Measurements from ENCODE around the gene SLC16A5. TPM values are rescaled to one million over a fixed set of nuclear protein-coding genes. Genes with fewer than 3 reads are reported as not detected.

The SLC16A5 gene
- total RNA-seq, 4 donors from 2014 or later: 4.6 to 27.9 (median 7.7) TPM

GRCh38 chr17:75138519-75138918 lies 50.8 kb downstream of the SLC16A5 start:
- TF ChIP-seq EP300 (IDR thresholded peaks at IDR 0.05): no peak
- no peak for TF ChIP-seq POLR2A (IDR thresholded peaks at IDR 0.05)
- no peak for TF ChIP-seq CTCF (IDR thresholded peaks at IDR 0.05)
- Histone ChIP-seq H3K27me3 (no peaks in the 10 kb centered on the region), H3K27ac (no peak overlapping the region), H3K4me3 (no peak overlapping the region), H3K9me3 (no peaks in the 10 kb centered on the region), H3K36me3 (peaks cover 0 to 30% (median 0%) of the 10 kb centered on the region in 3 donors), H3K4me1 (no peaks in the 10 kb centered on the region)
- no peak for DNase-seq (ENCODE audit: low spot score in 2 of 2)
- 90 to 96% methylated on average over 5 of the region's 5 CpGs for WGBS, 2 donors

DNA sequence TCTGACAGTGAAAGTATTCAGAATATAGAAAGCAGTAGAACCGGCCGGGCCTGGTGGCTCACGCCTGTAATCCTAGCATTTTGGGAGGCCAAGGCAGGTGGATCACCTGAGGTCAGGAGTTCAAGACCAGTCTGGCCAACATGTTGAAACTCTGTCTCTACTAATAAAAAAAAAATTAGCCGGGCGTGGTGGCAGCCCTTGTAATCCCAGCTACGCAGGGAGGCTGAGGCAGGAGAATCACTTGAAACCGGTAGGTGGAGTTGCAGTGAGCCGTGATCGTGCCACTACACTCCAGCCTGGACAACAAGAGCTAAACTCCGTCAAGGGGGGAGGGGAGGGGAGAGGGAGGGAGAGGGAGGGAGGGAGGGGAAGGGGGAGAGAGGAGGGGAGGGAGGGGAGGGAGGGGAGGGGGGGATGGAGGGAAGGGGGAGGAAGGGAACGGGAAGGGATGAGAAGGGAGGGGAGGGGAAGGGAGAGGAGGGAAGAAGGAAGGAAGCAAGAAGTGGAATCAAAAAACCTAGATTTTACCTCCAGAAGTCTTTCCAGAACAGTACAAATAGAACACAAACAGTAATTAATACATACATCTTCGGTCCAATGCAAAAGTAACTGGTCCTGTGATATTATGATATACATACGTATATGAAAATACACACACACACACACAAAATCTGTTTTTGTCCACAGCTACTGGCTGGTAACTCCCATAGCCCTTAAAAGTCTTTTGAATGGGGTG lies 54.6 kb downstream of the SLC16A5 start:
- Histone ChIP-seq H3K27me3 (no peaks in the 10 kb centered on the region), H3K36me3 (peaks cover 0 to 66% (median 0%) of the 10 kb centered on the region in 3 donors), H3K4me1 (no peaks in the 10 kb centered on the region), H3K27ac (no peak overlapping the region), H3K9me3 (no peaks in the 10 kb centered on the region), H3K4me3 (no peak overlapping the region)
- TF ChIP-seq EP300 (IDR thresholded peaks at IDR 0.05) (no peak), CTCF (IDR thresholded peaks at IDR 0.05) (no peak), POLR2A (IDR thresholded peaks at IDR 0.05) (no peak)
- no peak for DNase-seq (ENCODE audit: low spot score in 2 of 2)
- WGBS, 2 donors: 77 to 83% methylated on average over 13 of the region's 13 CpGs

- Histone ChIP-seq H3K27me3 (no peaks in the 10 kb centered on the region), H3K36me3 (peaks cover 0 to 71% (median 0%) of the 10 kb centered on the region in 3 donors), H3K27ac (no peak overlapping the region), H3K4me1 (no peaks in the 10 kb centered on the region), H3K4me3 (no peak overlapping the region), H3K9me3 (no peaks in the 10 kb centered on the region)
- TF ChIP-seq EP300 (IDR thresholded peaks at IDR 0.05) (no peak), CTCF (IDR thresholded peaks at IDR 0.05) (no peak), POLR2A (IDR thresholded peaks at IDR 0.05) (no peak)
- WGBS, 2 donors: 87 to 89% methylated on average over 11 of the region's 11 CpGs
- DNase-seq (ENCODE audit: low spot score in 2 of 2): no peak
These were observed 57.2 kb downstream of the SLC16A5 start for GRCh38 chr17:75144816-75145512.

GRCh38 chr17:75146592-75146991 lies 58.8 kb downstream of the SLC16A5 start:
- Histone ChIP-seq H3K9me3 (no peaks in the 10 kb centered on the region), H3K27ac (no peak overlapping the region), H3K4me1 (no peaks in the 10 kb centered on the region), H3K27me3 (no peaks in the 10 kb centered on the region), H3K36me3 (peaks cover 0 to 64% (median 0%) of the 10 kb centered on the region in 3 donors), H3K4me3 (no peak overlapping the region)
- TF ChIP-seq EP300 (IDR thresholded peaks at IDR 0.05) (no peak), CTCF (IDR thresholded peaks at IDR 0.05) (no peak), POLR2A (IDR thresholded peaks at IDR 0.05) (no peak)
- no peak for DNase-seq (ENCODE audit: low spot score in 2 of 2)
- 85 to 87% methylated on average over 3 of the region's 3 CpGs for WGBS, 2 donors
